B cell (primary cell): Measurements from ENCODE around the gene TOMM34. TPM values are rescaled to one million over a fixed set of nuclear protein-coding genes. Genes with fewer than 3 reads are reported as not detected.

ENCODE experiments used
- ATAC-seq: fragments of 200-7000 bp; cut with Tn5 transposase; one replicate; pipeline ENCODE4 v1.10.0; 2021; ENCODE audit warnings: low read depth, mild to moderate bottlenecking, moderate number of reproducible peaks, moderate library complexity
- CTCF ChIA-PET: fragments of 350-600 bp; sonication (Branson Sonifier 250); formaldehyde crosslinking; loops from one replicate; lab custom pipeline; 2021; ENCODE audit warnings: antibody characterized with exemption, inconsistent platforms; lab: Charles Lee
- POLR2A ChIA-PET: fragments of 350-600 bp; sonication (Branson Sonifier 250); formaldehyde crosslinking; loops from one replicate; lab custom pipeline; 2021; ENCODE audit warnings: antibody characterized with exemption; lab: Charles Lee
- DNase-seq: peaks from one replicate; pipeline ENCODE4 v3.0.0; 2013
- H2AFZ ChIP-seq: 2 replicates; pipeline ENCODE4 v1.6.1; 2012; ENCODE audit warnings: mild to moderate bottlenecking, low read depth, low read length; ENCODE audit not compliant: insufficient read depth, poor library complexity, severe bottlenecking
- H3K27ac ChIP-seq, 2 donors: 1 replicate in 1 of 2; 2 replicates in 1 of 2; pipeline ENCODE4 v1.5.1; 2012 to 2013; ENCODE audit warnings: low read length in 2 of 2, mild to moderate bottlenecking in 2 of 2, moderate library complexity in 1 of 2
- H3K27me3 ChIP-seq, 4 experiments: fragments of 200-600 bp in 1 of 4; sonication (generic) in 1 of 4; replicated peaks in 1 of 4; 1 replicate in 2 of 4; 2 replicates in 2 of 4; pipeline versions ENCODE4 v1.6.1 to v1.7.0; 2013 to 2016; ENCODE audit warnings: low read length in 3 of 4, mild to moderate bottlenecking in 2 of 4, mixed read lengths in 1 of 4, moderate library complexity in 1 of 4; ENCODE audit not compliant: insufficient read depth in 4 of 4, control insufficient read depth in 3 of 4; ENCODE audit errors: control extremely low read depth in 1 of 4
- H3K36me3 ChIP-seq, 2 experiments: replicated peaks in 1 of 2; 1 replicate in 1 of 2; 2 replicates in 1 of 2; pipeline versions ENCODE4 v1.6.1 to v1.7.1; 2013; ENCODE audit warnings: low read length in 1 of 2; ENCODE audit not compliant: insufficient read depth in 2 of 2, control insufficient read depth in 1 of 2; ENCODE audit errors: control extremely low read depth in 1 of 2, extremely low read depth in 1 of 2
- H3K4me1 ChIP-seq, 2 donors: fragments of 200-600 bp in 1 of 2; sonication (generic) in 1 of 2; 1 replicate in 1 of 2; 2 replicates in 1 of 2; pipeline versions ENCODE4 v1.5.1 to v1.6.1; 2013 to 2017; ENCODE audit warnings: low read length in 2 of 2; ENCODE audit not compliant: control insufficient read depth in 2 of 2, insufficient read depth in 2 of 2
- H3K4me2 ChIP-seq: replicated peaks from 2 replicates; pipeline ENCODE3; 2012; ENCODE audit warnings: mild to moderate bottlenecking, low read depth, low read length; ENCODE audit not compliant: poor library complexity, severe bottlenecking
- H3K4me3 ChIP-seq, 5 experiments: fragments of 200-600 bp in 1 of 5; sonication (generic) in 1 of 5; 1 replicate in 3 of 5; 2 replicates in 2 of 5; pipeline versions ENCODE4 v1.5.1 to v1.7.0; 2011 to 2016; ENCODE audit warnings: low read length in 4 of 5, mild to moderate bottlenecking in 4 of 5, low read depth in 2 of 5, control low read depth in 1 of 5, moderate library complexity in 1 of 5; ENCODE audit not compliant: insufficient read depth in 1 of 5; ENCODE audit errors: control extremely low read depth in 1 of 5, extremely low read depth in 1 of 5
- H3K79me2 ChIP-seq: fragments of 200-600 bp; sonication (generic); one replicate; pipeline ENCODE4 v1.6.0; 2016; ENCODE audit warnings: low read length; ENCODE audit not compliant: control insufficient read depth, insufficient read depth
- H3K9ac ChIP-seq: fragments of 200-600 bp; sonication (generic); 2 replicates; pipeline ENCODE4 v1.6.1; 2017; ENCODE audit warnings: mild to moderate bottlenecking, low read length, moderate library complexity
- H3K9me3 ChIP-seq, 3 donors: one replicate each; pipeline versions ENCODE4 v1.6.1 to v1.7.1; 2013; ENCODE audit warnings: low read length in 2 of 3; ENCODE audit not compliant: control insufficient read depth in 2 of 3, insufficient read depth in 1 of 3; ENCODE audit errors: control extremely low read depth in 1 of 3
- H4K20me1 ChIP-seq: 2 replicates; pipeline ENCODE4 v1.6.0; 2012; ENCODE audit warnings: mild to moderate bottlenecking, low read length; ENCODE audit not compliant: insufficient read depth, control insufficient read depth, poor library complexity, severe bottlenecking
- H3K27ac Mint-ChIP-seq: one replicate; pipeline ENCODE4 v1.8.0; 2021; ENCODE audit warnings: mixed read lengths
- H3K27me3 Mint-ChIP-seq: one replicate; pipeline ENCODE4 v1.8.0; 2021; ENCODE audit warnings: mixed read lengths
- H3K4me1 Mint-ChIP-seq: one replicate; pipeline ENCODE4 v1.8.0; 2021; ENCODE audit warnings: mixed read lengths
- H3K4me3 Mint-ChIP-seq: one replicate; pipeline ENCODE4 v1.8.0; 2021; ENCODE audit warnings: mixed read lengths
- H3K9me3 Mint-ChIP-seq: one replicate; pipeline ENCODE4 v1.8.0; 2022; ENCODE audit warnings: mixed read lengths; ENCODE audit not compliant: insufficient read depth
- EZH2 ChIP-seq: IDR thresholded peaks from 2 replicates; pipeline ENCODE4 v1.6.1; 2012; ENCODE audit warnings: borderline replicate concordance, low read depth, mild to moderate bottlenecking, moderate library complexity, low read length; ENCODE audit not compliant: insufficient read depth, poor library complexity, severe bottlenecking
- WGBS: methylation state at CpG from one replicate; pipeline ENCODE4 v1.1.5; 2013; ENCODE audit warnings: missing lambda C conversion rate; ENCODE audit not compliant: insufficient coverage; 5-methylcytosine and 5-hydroxymethylcytosine counted together
- intact Hi-C: fragments of 100-400 bp; cut with micrococcal nuclease; formaldehyde crosslinking; loops from one replicate; pipeline ENCODE4 v1.10.0; 2022
- polyA plus RNA-seq: library from polyadenylated mRNA; depleted of rRNA; stranded (reverse); fragments of >200 nt; gene quantifications from 2 replicates; pipeline ENCODE4 v1.2.3, GENCODE V29; 2012
- total RNA-seq, 2 donors: library from RNA; stranded (reverse); fragments of 120-200 nt in 1 of 2; gene quantifications; 1 replicate in 1 of 2; 2 replicates in 1 of 2; pipeline versions ENCODE4 v1.2.3 to v1.2.4, GENCODE V29; 2013 to 2022
- TF ChIP-seq, protein P1 (sequence below): fragments of 200-600 bp; IDR thresholded peaks from one replicate; pipeline ENCODE4 v1.8.0; 2022; ENCODE audit warnings: antibody characterized with exemption, mild to moderate bottlenecking

The TOMM34 gene
- total and polyA plus RNA-seq, 2 donors (not counting 1 experiment from before 2014, with no cell fraction given), result 19.1 to 21.8 TPM

DNA sequence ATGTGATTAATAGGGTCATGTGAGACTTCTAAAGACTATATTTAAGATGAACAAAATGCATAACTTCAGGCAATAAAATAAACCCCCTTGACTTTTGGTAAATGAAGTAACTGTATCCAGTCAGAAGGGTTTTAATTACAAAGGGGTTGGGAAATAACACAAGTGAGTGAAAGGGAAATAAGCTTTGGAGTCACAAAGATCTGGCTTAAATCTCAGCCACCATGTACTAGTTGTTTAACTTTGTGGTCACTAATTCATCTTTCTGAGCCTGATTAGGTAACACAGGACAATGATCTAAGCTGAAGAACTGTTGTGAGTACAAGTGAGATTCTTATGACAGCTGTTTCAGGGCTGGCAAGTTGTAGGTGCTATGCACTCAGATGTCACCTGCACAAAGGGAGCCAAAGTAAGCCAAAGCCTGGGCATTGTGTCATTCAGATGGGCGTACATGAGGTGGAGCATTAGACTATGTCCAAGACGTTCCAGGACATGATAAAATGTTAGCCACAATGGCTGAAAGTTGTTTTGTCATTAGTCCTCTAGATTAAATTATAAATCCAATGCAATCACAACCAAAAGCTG, 13.8 kb downstream of the TOMM34 start:
- no peaks in the 10 kb centered on the region for H3K9me3 Mint-ChIP-seq
- TF ChIP-seq EZH2, result no peak
- TF ChIP-seq, protein P1, sequence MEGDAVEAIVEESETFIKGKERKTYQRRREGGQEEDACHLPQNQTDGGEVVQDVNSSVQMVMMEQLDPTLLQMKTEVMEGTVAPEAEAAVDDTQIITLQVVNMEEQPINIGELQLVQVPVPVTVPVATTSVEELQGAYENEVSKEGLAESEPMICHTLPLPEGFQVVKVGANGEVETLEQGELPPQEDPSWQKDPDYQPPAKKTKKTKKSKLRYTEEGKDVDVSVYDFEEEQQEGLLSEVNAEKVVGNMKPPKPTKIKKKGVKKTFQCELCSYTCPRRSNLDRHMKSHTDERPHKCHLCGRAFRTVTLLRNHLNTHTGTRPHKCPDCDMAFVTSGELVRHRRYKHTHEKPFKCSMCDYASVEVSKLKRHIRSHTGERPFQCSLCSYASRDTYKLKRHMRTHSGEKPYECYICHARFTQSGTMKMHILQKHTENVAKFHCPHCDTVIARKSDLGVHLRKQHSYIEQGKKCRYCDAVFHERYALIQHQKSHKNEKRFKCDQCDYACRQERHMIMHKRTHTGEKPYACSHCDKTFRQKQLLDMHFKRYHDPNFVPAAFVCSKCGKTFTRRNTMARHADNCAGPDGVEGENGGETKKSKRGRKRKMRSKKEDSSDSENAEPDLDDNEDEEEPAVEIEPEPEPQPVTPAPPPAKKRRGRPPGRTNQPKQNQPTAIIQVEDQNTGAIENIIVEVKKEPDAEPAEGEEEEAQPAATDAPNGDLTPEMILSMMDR, result no peak
- no peaks in the 10 kb centered on the region for H3K27me3 Mint-ChIP-seq
- H3K27ac Mint-ChIP-seq, result no peak overlapping the region
- Histone ChIP-seq H3K4me2 (no peak overlapping the region), H2AFZ (no peak overlapping the region), H3K9me3 (no peaks in the 10 kb centered on the region), H3K9ac (no peak overlapping the region), H4K20me1 (peaks cover 5% of the 10 kb centered on the region), H3K36me3 (peaks cover 2 to 89% of the 10 kb centered on the region in 2 experiments), H3K27me3 (no peaks in the 10 kb centered on the region), H3K4me1 (no peaks in the 10 kb centered on the region), H3K4me3 (no peak overlapping the region), H3K79me2 (peaks cover 6% of the 10 kb centered on the region), H3K27ac (no peak overlapping the region)
- H3K4me1 Mint-ChIP-seq, result no peaks in the 10 kb centered on the region
- ChIA-PET CTCF (interaction anchor here (0.8 to 1.7 kb wide), 2 partner anchors 11 to 13 kb away, joined by 3 to 5 read pairs; partner anchors contain the start of gene TOMM34), POLR2A (no interaction called here)
- ATAC-seq (no peak), DNase-seq (no peak)
- intact Hi-C loops, result no loop called here
- no CpG with 5 or more reads among the region's 2 CpGs for WGBS
- no peak overlapping the region for H3K4me3 Mint-ChIP-seq

DNA sequence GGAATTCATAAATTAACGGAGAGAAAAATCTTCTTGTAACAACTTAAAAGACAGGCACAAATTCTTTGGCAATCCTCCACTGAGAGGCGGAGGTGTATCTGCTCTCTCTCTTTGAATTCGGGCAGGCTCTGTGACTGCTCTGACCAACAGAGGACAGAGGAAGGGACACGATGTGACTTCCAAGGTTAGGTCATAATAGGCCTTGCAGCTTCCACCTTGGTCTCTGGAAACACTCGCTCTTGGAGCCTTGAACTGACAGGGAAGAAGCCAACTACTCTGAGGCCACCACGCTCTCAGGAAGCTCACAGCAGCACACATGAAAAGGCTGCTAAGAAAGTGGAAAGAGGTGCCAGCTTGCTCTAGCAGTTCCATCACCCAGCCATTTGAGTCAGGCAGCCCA, 14.9 kb downstream of the TOMM34 start:
- Mint-ChIP-seq H3K4me3 (no peak overlapping the region), H3K4me1 (no peaks in the 10 kb centered on the region), H3K9me3 (no peaks in the 10 kb centered on the region), H3K27me3 (no peaks in the 10 kb centered on the region), H3K27ac (no peak overlapping the region)
- ChIA-PET POLR2A (no interaction called here), CTCF (no interaction called here)
- TF ChIP-seq, protein P1, result no peak
- TF ChIP-seq EZH2, result no peak
- intact Hi-C loops, result no loop called here
- ATAC-seq, result no peak
- WGBS, result 95% methylated on average over 4 of the region's 6 CpGs
- H3K4me3 ChIP-seq, result no peak overlapping the region
- peaks cover 3% of the 10 kb centered on the region for H3K79me2 ChIP-seq
- H2AFZ ChIP-seq, result no peak overlapping the region
- H3K4me1 ChIP-seq, result no peaks in the 10 kb centered on the region
- H3K4me2 ChIP-seq, result no peak overlapping the region
- H3K9ac ChIP-seq, result no peak overlapping the region
- H4K20me1 ChIP-seq, result peaks cover 5% of the 10 kb centered on the region
- no peak overlapping the region for H3K27ac ChIP-seq
- no peaks in the 10 kb centered on the region for H3K27me3 ChIP-seq
- DNase-seq, result no peak
- H3K36me3 ChIP-seq, result peaks cover 2 to 85% of the 10 kb centered on the region in 2 experiments
- no peaks in the 10 kb centered on the region for H3K9me3 ChIP-seq
